Ovary (tissue), 9 donors: ENCODE measurements around the gene ROR2. TPM values are rescaled to one million over a fixed set of nuclear protein-coding genes. Genes with fewer than 3 reads are reported as not detected.

Experiments
- DNase-seq, 5 donors: peaks; one replicate each; pipeline ENCODE4 v3.0.0-alpha.2; 2019 to 2020
- H3K27ac ChIP-seq, 2 donors: fragments of 200-600 bp; one replicate each; pipeline versions ENCODE4 v1.5.1 to v1.8.0; 2019 to 2022
- H3K27me3 ChIP-seq: fragments of 200-600 bp; one replicate; pipeline ENCODE4 v1.8.0; 2022
- H3K36me3 ChIP-seq: fragments of 200-600 bp; sonication (generic); one replicate; pipeline ENCODE4 v1.5.1; 2019
- H3K4me1 ChIP-seq: one replicate; pipeline ENCODE4 v1.8.1; 2013; ENCODE audit warnings: mild to moderate bottlenecking, moderate library complexity; ENCODE audit not compliant: insufficient read depth
- H3K4me3 ChIP-seq: fragments of 200-600 bp; sonication (generic); one replicate; pipeline ENCODE4 v1.5.1; 2017
- H3K9me3 ChIP-seq, 2 donors: fragments of 200-600 bp in 1 of 2; sonication (generic) in 1 of 2; one replicate each; pipeline versions ENCODE4 v1.5.1 to v1.8.1; 2013 to 2019; ENCODE audit warnings: mild to moderate bottlenecking in 1 of 2, moderate library complexity in 1 of 2
- CTCF ChIP-seq, 3 donors: fragments of 450-650 bp in 2 of 3; fragments of 200-600 bp in 1 of 3; IDR thresholded peaks; one replicate each; pipeline versions ENCODE4 v1.5.1 to v1.8.0; 2016 to 2022; ENCODE audit warnings: antibody characterized with exemption in 3 of 3, mild to moderate bottlenecking in 1 of 3
- EP300 ChIP-seq: sonication (generic); formaldehyde crosslinking; IDR thresholded peaks from one replicate; pipeline ENCODE4 v1.6.1; 2017; ENCODE audit warnings: antibody characterized with exemption
- POLR2A ChIP-seq: fragments of 450-650 bp; IDR thresholded peaks from one replicate; pipeline ENCODE4 v1.6.1; 2017; ENCODE audit warnings: antibody characterized with exemption, mild to moderate bottlenecking, moderate library complexity
- WGBS, 3 donors: extraction: QIAGEN DNeasy Blood & Tissue Kit in 1 of 3; methylation state at CpG; one replicate each; pipeline versions ENCODE4 v1.1.5 to v1.1.7; 2013 to 2017; 5-methylcytosine and 5-hydroxymethylcytosine counted together
- intact Hi-C, 4 donors: fragments of 100-400 bp; cut with DNase I; formaldehyde crosslinking; loops; one replicate each; pipeline versions ENCODE4 v1.11.0 to v1.15.1; 2022 to 2023
- polyA plus RNA-seq, 2 donors: library from polyadenylated mRNA; stranded (reverse); fragments of 200-250 nt in 1 of 2; fragments of 350-450 nt in 1 of 2; fragmentation: Illumina TruSeq in 1 of 2; extraction: RNeasy Lipid Tissue Mini Kit (QIAGEN cat#74804) in 1 of 2; gene quantifications; one replicate each; pipeline ENCODE4 v1.2.3, GENCODE V29; 2013 to 2014
- total RNA-seq, 7 donors: library from RNA; depleted of rRNA in 2 of 7; stranded (reverse); fragments of >200 nt in 2 of 7; fragmentation: NEBNext Ultra II Directional in 3 of 7; extraction: Animal tissue kit (Norgen Biotek cat#: 25700) in 3 of 7; gene quantifications; one replicate each; pipeline versions ENCODE4 v1.1.0 to v1.2.4, GENCODE V29; 2016 to 2023
- donor health status: DM: no; HTN: no; CAD: no; lungs with moderate emphysema.
- donor health status: DM: no; HTN: no; CAD: no.
- donor health status: Bipolar disorder and iron deficiency.
- donor health status: DM: yes; HTN: yes; CAD: no.
- donor health status: DM: no; HTN: no; CAD: no.
- donor health status: DM: yes; HTN: yes; CAD: no.

The ROR2 gene
- total and polyA plus RNA-seq, 9 donors = 11.4 to 35.5 (median 27.7) TPM

GRCh38 chr9:91765296-91765695, 184.7 kb downstream of the ROR2 start:
- TF ChIP-seq POLR2A (no peak), EP300 (no peak), CTCF (IDR thresholded peaks at IDR 0.05) (no peak)
- no peak overlapping the region for H3K4me3 ChIP-seq
- intact Hi-C loops = no loop called here
- no peak overlapping the region for H3K27ac ChIP-seq
- no peaks in the 10 kb centered on the region for H3K27me3 ChIP-seq
- H3K4me1 ChIP-seq = no peaks in the 10 kb centered on the region
- 68 to 87% (median 73%) methylated on average over 1 of the region's 1 CpG for WGBS, 3 donors
- no peak for DNase-seq
- no peaks in the 10 kb centered on the region for H3K36me3 ChIP-seq
- no peaks in the 10 kb centered on the region for H3K9me3 ChIP-seq

GRCh38 chr9:91764661-91765060, 185.4 kb downstream of the ROR2 start:
- no peak overlapping the region for H3K4me3 ChIP-seq
- no peaks in the 10 kb centered on the region for H3K4me1 ChIP-seq
- TF ChIP-seq POLR2A = no peak
- no peak for TF ChIP-seq CTCF (IDR thresholded peaks at IDR 0.05)
- H3K9me3 ChIP-seq = no peaks in the 10 kb centered on the region
- no peaks in the 10 kb centered on the region for H3K27me3 ChIP-seq
- H3K36me3 ChIP-seq = no peaks in the 10 kb centered on the region
- intact Hi-C loops = no loop called here
- DNase-seq = no peak
- no peak overlapping the region for H3K27ac ChIP-seq
- WGBS, 3 donors = 95 to 96% (median 95%) methylated on average over 2 of the region's 2 CpGs

- intact Hi-C loops = no loop called here
- TF ChIP-seq CTCF (IDR thresholded peaks at IDR 0.05) (no peak), POLR2A (no peak), EP300 (no peak)
- no peaks in the 10 kb centered on the region for H3K4me1 ChIP-seq
- no peaks in the 10 kb centered on the region for H3K27me3 ChIP-seq
- no peaks in the 10 kb centered on the region for H3K36me3 ChIP-seq
- no peak for DNase-seq
- no peak overlapping the region for H3K4me3 ChIP-seq
- no peaks in the 10 kb centered on the region for H3K9me3 ChIP-seq
- no peak overlapping the region for H3K27ac ChIP-seq
- WGBS, 3 donors = 94 to 98% (median 96%) methylated on average over 4 of the region's 4 CpGs
These were observed 188.7 kb downstream of the ROR2 start for GRCh38 chr9:91761362-91761761.

- intact Hi-C loops = no loop called here
These were observed 189.1 kb downstream of the ROR2 start for GRCh38 chr9:91760906-91761305.

More at GRCh38 chr9:91760906-91761305, 189.1 kb downstream of the ROR2 start:
- H3K9me3 ChIP-seq = no peaks in the 10 kb centered on the region
- H3K27ac ChIP-seq = no peak overlapping the region
- H3K4me1 ChIP-seq = no peaks in the 10 kb centered on the region
- H3K27me3 ChIP-seq = no peaks in the 10 kb centered on the region
- 90 to 94% (median 93%) methylated on average over 1 of the region's 1 CpG for WGBS, 3 donors
- TF ChIP-seq EP300 (no peak), POLR2A (no peak), CTCF (IDR thresholded peaks at IDR 0.05) (no peak)
- no peak overlapping the region for H3K4me3 ChIP-seq
- DNase-seq = no peak
- no peaks in the 10 kb centered on the region for H3K36me3 ChIP-seq
